PC-9 (cell line): Measurements from ENCODE around the gene IFITM1. TPM values are rescaled to one million over a fixed set of nuclear protein-coding genes. Genes with fewer than 3 reads are reported as not detected.
"Not testable (repeated sequence)": the region's sequence is repeated elsewhere in the genome, so short reads cannot be mapped to it uniquely, and the experiment has no call there.

ENCODE experiments used
- BruUV-seq: library from RNA; stranded (reverse); fragments of 400-500 nt; replicated peaks from 2 replicates; lab custom pipeline; 2021; lab: Mats Ljungman, UMichigan
- CTCF ChIA-PET: fragments of 300-600 bp; sonication (Branson Sonifier 250); formaldehyde crosslinking; loops from one replicate; lab custom pipeline; 2022; ENCODE audit warnings: antibody characterized with exemption; lab: Charles Lee
- POLR2A ChIA-PET: fragments of 300-600 bp; sonication (Branson Sonifier 250); formaldehyde crosslinking; loops from one replicate; lab custom pipeline; 2022; ENCODE audit warnings: antibody characterized with exemption; ENCODE audit not compliant: unreplicated experiment; lab: Charles Lee
- DNase-seq, 2 experiments: peaks; one replicate each; pipeline versions ENCODE4 v3.0.0 to v3.0.0-alpha.2; 2015 to 2022; ENCODE audit warnings: mixed read lengths in 1 of 2
- H2AFZ ChIP-seq: fragments of 200-600 bp; sonication (generic); 2 replicates; pipeline ENCODE4 v1.8.1; 2017; ENCODE audit warnings: antibody characterized with exemption
- H3F3A ChIP-seq: fragments of 200-600 bp; sonication (generic); 2 replicates; pipeline ENCODE4 v1.8.1; 2017; ENCODE audit warnings: antibody characterized with exemption, mild to moderate bottlenecking, low read depth; ENCODE audit not compliant: insufficient read depth
- H3K27ac ChIP-seq: fragments of 200-600 bp; sonication (generic); 2 replicates; pipeline ENCODE4 v1.6.1; 2016; ENCODE audit warnings: mixed run types
- H3K27me3 ChIP-seq: fragments of 200-600 bp; sonication (generic); 2 replicates; pipeline ENCODE4 v1.6.1; 2016; ENCODE audit warnings: low read depth, mixed run types; ENCODE audit not compliant: insufficient read depth
- H3K36me3 ChIP-seq: fragments of 200-600 bp; sonication (generic); 2 replicates; pipeline ENCODE4 v1.6.1; 2016; ENCODE audit warnings: low read depth, mixed run types
- H3K4me1 ChIP-seq: fragments of 200-600 bp; sonication (generic); replicated peaks from 2 replicates; pipeline ENCODE4 v1.6.1; 2016; ENCODE audit warnings: mixed run types; ENCODE audit not compliant: insufficient read depth
- H3K4me2 ChIP-seq: fragments of 200-600 bp; sonication (generic); 2 replicates; pipeline ENCODE4 v1.6.1; 2017; ENCODE audit warnings: mixed run types
- H3K4me3 ChIP-seq: fragments of 200-600 bp; sonication (generic); 2 replicates; pipeline ENCODE4 v1.6.1; 2016; ENCODE audit warnings: mixed run types
- H3K79me2 ChIP-seq: fragments of 200-600 bp; sonication (generic); 2 replicates; pipeline ENCODE4 v1.6.1; 2017; ENCODE audit warnings: low read depth, mixed run types
- H3K9me2 ChIP-seq: fragments of 200-600 bp; sonication (generic); 2 replicates; pipeline ENCODE4 v1.8.1; 2017; ENCODE audit warnings: mild to moderate bottlenecking; ENCODE audit not compliant: insufficient read depth
- H3K9me3 ChIP-seq: fragments of 200-600 bp; sonication (generic); 2 replicates; pipeline ENCODE4 v1.8.1; 2016; ENCODE audit warnings: low read depth; ENCODE audit not compliant: insufficient read depth
- H4K20me1 ChIP-seq: fragments of 200-600 bp; sonication (generic); 2 replicates; pipeline ENCODE4 v1.8.1; 2017; ENCODE audit not compliant: insufficient read depth
- CTCF ChIP-seq: fragments of 200-600 bp; sonication (generic); conservative IDR thresholded peaks from 2 replicates; pipeline ENCODE4 v1.6.1; 2017; ENCODE audit warnings: mixed run types, antibody characterized with exemption, mild to moderate bottlenecking, moderate library complexity
- EZH2 ChIP-seq: fragments of 200-600 bp; sonication (generic); IDR thresholded peaks from 2 replicates; pipeline ENCODE4 v1.8.0; 2017; ENCODE audit warnings: antibody characterized with exemption, low read depth
- intact Hi-C: fragments of 100-400 bp; cut with micrococcal nuclease; formaldehyde crosslinking; loops from one replicate; pipeline ENCODE4 v1.10.0; 2022; ENCODE audit not compliant: unreplicated experiment
- total RNA-seq: library from RNA; stranded (reverse); gene quantifications from 2 replicates; pipeline ENCODE4 v1.2.3, GENCODE V29; 2021

IFITM1 gene
- total RNA-seq, 1 experiment from 2014 or later = 9.5 TPM

- CTCF ChIA-PET = interaction anchor here (0.6 kb wide), 1 partner anchor 35 kb away, joined by 3 read pairs; no protein-coding TSS in a partner anchor
- BruUV-seq = no TSS peak
- TF ChIP-seq CTCF (no peak), EZH2 (no peak)
Observed at GRCh38 chr11:316891-317301, 3.1 kb downstream of the IFITM1 start.

GRCh38 chr11:317668-318404, 4.0 kb downstream of the IFITM1 start:
- H3K9me3 ChIP-seq, H3K4me3 ChIP-seq, H2AFZ ChIP-seq, H3K9me2 ChIP-seq, H3K27ac ChIP-seq, DNase-seq, POLR2A ChIA-PET, H3K4me2 ChIP-seq, H3F3A ChIP-seq, intact Hi-C loops, CTCF ChIA-PET, H3K27me3 ChIP-seq, H3K36me3 ChIP-seq, H3K4me1 ChIP-seq, H3K79me2 ChIP-seq, BruUV-seq, H4K20me1 ChIP-seq: not testable (repeated sequence)

More at GRCh38 chr11:316891-317301, 3.1 kb downstream of the IFITM1 start:
- intact Hi-C loops = no loop called here
- no peak overlapping the region for H3K27ac ChIP-seq
- H4K20me1 ChIP-seq = no peaks in the 10 kb centered on the region
- H2AFZ ChIP-seq = no peak overlapping the region
- H3K9me3 ChIP-seq = no peaks in the 10 kb centered on the region
- POLR2A ChIA-PET = no interaction called here
- H3K36me3 ChIP-seq = no peaks in the 10 kb centered on the region
- H3K9me2 ChIP-seq = no peaks in the 10 kb centered on the region
- no peaks in the 10 kb centered on the region for H3K27me3 ChIP-seq
- H3K79me2 ChIP-seq = no peaks in the 10 kb centered on the region
- H3F3A ChIP-seq = no peaks in the 10 kb centered on the region
- no peak for DNase-seq
- no peak overlapping the region for H3K4me2 ChIP-seq
- no peak overlapping the region for H3K4me3 ChIP-seq
- H3K4me1 ChIP-seq = no peaks in the 10 kb centered on the region

- H3K27me3 ChIP-seq, DNase-seq, CTCF ChIA-PET, H3K36me3 ChIP-seq, H3K27ac ChIP-seq, H3K79me2 ChIP-seq, H3K4me2 ChIP-seq, BruUV-seq, H2AFZ ChIP-seq, H4K20me1 ChIP-seq, POLR2A ChIA-PET, H3K4me3 ChIP-seq, H3K9me2 ChIP-seq, H3K4me1 ChIP-seq, H3F3A ChIP-seq, intact Hi-C loops, H3K9me3 ChIP-seq: not testable (repeated sequence)
Observed at GRCh38 chr11:318405-319120, 4.7 kb downstream of the IFITM1 start.

GRCh38 chr11:319121-319887, 5.5 kb downstream of the IFITM1 start:
- H4K20me1 ChIP-seq, DNase-seq, H2AFZ ChIP-seq, H3K27ac ChIP-seq, H3K4me1 ChIP-seq, H3K79me2 ChIP-seq, H3F3A ChIP-seq, CTCF ChIA-PET, H3K36me3 ChIP-seq, H3K4me3 ChIP-seq, POLR2A ChIA-PET, BruUV-seq, intact Hi-C loops, H3K9me3 ChIP-seq, H3K9me2 ChIP-seq, H3K27me3 ChIP-seq: not testable (repeated sequence)
- peak overlapping the region; percentile 40 for H3K4me2 ChIP-seq

- CTCF ChIA-PET, POLR2A ChIA-PET, H3K9me3 ChIP-seq, H3F3A ChIP-seq, BruUV-seq, H3K9me2 ChIP-seq, H2AFZ ChIP-seq, H3K27me3 ChIP-seq, H3K27ac ChIP-seq, H3K36me3 ChIP-seq, H3K79me2 ChIP-seq, H4K20me1 ChIP-seq, DNase-seq, H3K4me1 ChIP-seq: not testable (repeated sequence)
- H3K4me3 ChIP-seq = peak overlapping the region; percentile 70; the same call in 1 of the 2 replicates
- intact Hi-C loops = loop anchor here (5.0 kb wide), 1 partner anchor 37 kb away; no protein-coding TSS in a partner anchor
- peak overlapping the region; percentile 94 for H3K4me2 ChIP-seq
Observed at GRCh38 chr11:319888-320273, 6.0 kb downstream of the IFITM1 start.
